Spleen (tissue), 11 donors: ENCODE results near the gene ART3. TPM values are rescaled to one million over a fixed set of nuclear protein-coding genes. Genes with fewer than 3 reads are reported as not detected.

Source experiments
- DNase-seq: peaks from one replicate; pipeline ENCODE4 v3.0.0-alpha.2; 2020
- H3K27ac ChIP-seq, 8 donors: fragments of 200-600 bp; sonication (generic) in 7 of 8; 1 replicate in 4 of 8; 2 replicates in 4 of 8; pipeline versions ENCODE4 v1.5.0 to v1.8.0; 2016 to 2021; ENCODE audit warnings: inconsistent platforms in 4 of 8, mild to moderate bottlenecking in 4 of 8, moderate library complexity in 1 of 8
- H3K27me3 ChIP-seq, 7 donors: fragments of 200-600 bp; sonication (generic) in 6 of 7; replicated peaks in 1 of 7; 1 replicate in 4 of 7; 2 replicates in 3 of 7; pipeline versions ENCODE4 v1.5.0 to v1.8.0; 2016 to 2021; ENCODE audit warnings: inconsistent platforms in 3 of 7, mild to moderate bottlenecking in 1 of 7
- H3K36me3 ChIP-seq, 6 donors: fragments of 200-600 bp; sonication (generic) in 5 of 6; 1 replicate in 4 of 6; 2 replicates in 2 of 6; pipeline versions ENCODE4 v1.5.0 to v1.8.0; 2016 to 2021; ENCODE audit warnings: inconsistent platforms in 2 of 6
- H3K4me1 ChIP-seq, 6 donors: fragments of 200-600 bp; sonication (generic) in 5 of 6; 1 replicate in 3 of 6; 2 replicates in 3 of 6; pipeline versions ENCODE4 v1.5.0 to v1.8.0; 2016 to 2021; ENCODE audit warnings: inconsistent platforms in 3 of 6
- H3K4me3 ChIP-seq, 8 donors: fragments of 200-600 bp; sonication (generic) in 7 of 8; 1 replicate in 4 of 8; 2 replicates in 4 of 8; pipeline versions ENCODE4 v1.5.0 to v1.8.0; 2016 to 2021; ENCODE audit warnings: inconsistent platforms in 4 of 8, mild to moderate bottlenecking in 4 of 8, moderate library complexity in 2 of 8
- H3K9me3 ChIP-seq, 8 donors: fragments of 200-600 bp; sonication (generic) in 7 of 8; 1 replicate in 4 of 8; 2 replicates in 4 of 8; pipeline versions ENCODE4 v1.5.0 to v1.8.0; 2016 to 2021; ENCODE audit warnings: inconsistent platforms in 4 of 8
- CTCF ChIP-seq, 11 experiments: fragments of 200-600 bp in 7 of 11; fragments of 450-650 bp in 4 of 11; sonication (generic) in 4 of 11; IDR thresholded peaks in 8 of 11; conservative IDR thresholded peaks in 3 of 11; 1 replicate in 7 of 11; 2 replicates in 4 of 11; pipeline versions ENCODE4 v1.4.0 to v1.8.0; 2016 to 2021; ENCODE audit warnings: antibody characterized with exemption in 11 of 11, inconsistent platforms in 4 of 11, mild to moderate bottlenecking in 1 of 11
- POLR2A ChIP-seq, 3 donors: fragments of 450-650 bp; IDR thresholded peaks; one replicate each; pipeline ENCODE4 v1.5.1; 2017; ENCODE audit warnings: antibody characterized with exemption in 3 of 3, mild to moderate bottlenecking in 1 of 3
- POLR2AphosphoS5 ChIP-seq, 3 donors: sonication (generic); formaldehyde crosslinking; IDR thresholded peaks; one replicate each; pipeline ENCODE4 v1.5.1; 2017; ENCODE audit warnings: antibody characterized with exemption in 3 of 3
- WGBS, 5 donors: extraction: QIAGEN DNeasy Blood & Tissue Kit in 3 of 5; methylation state at CpG; one replicate each; pipeline versions ENCODE4 v1.1.5 to v1.1.7; 2013 to 2018; 5-methylcytosine and 5-hydroxymethylcytosine counted together
- intact Hi-C: fragments of 100-400 bp; cut with DNase I; formaldehyde crosslinking; loops from one replicate; pipeline ENCODE4 v1.15.0; 2023; ENCODE audit warnings: low total_unique reads
- polyA plus RNA-seq, 3 donors: library from polyadenylated mRNA; stranded (reverse); fragments of 200-250 nt; gene quantifications; one replicate each; pipeline ENCODE4 v1.2.1, GENCODE V29; 2013
- total RNA-seq, 7 donors: library from RNA; depleted of rRNA in 3 of 7; stranded (reverse); fragments of >200 nt in 3 of 7; fragmentation: NEBNext Ultra II Directional in 4 of 7; extraction: Animal tissue kit (Norgen Biotek cat#: 25700) in 4 of 7; gene quantifications; one replicate each; pipeline versions ENCODE4 v1.1.0 to v1.2.1, GENCODE V29; 2016 to 2021
- donor health status: healthy with polysubstance abuse.
- donor health status: DM: no; HTN: no; CAD: no; lungs with moderate emphysema.
- donor health status: DM: no; HTN: no; CAD: no.
- donor health status: Bipolar disorder and iron deficiency.
- donor health status: healthy.
- donor health status: DM: no; HTN: no; CAD: no.
- donor health status: DM: yes; HTN: yes; CAD: no.

ART3 gene
- total and polyA plus RNA-seq, 10 donors = 0.91 to 5.7 (median 3.1) TPM

- Histone ChIP-seq H3K27me3 (no peaks in the 10 kb centered on the region), H3K4me3 (no peak overlapping the region), H3K36me3 (no peaks in the 10 kb centered on the region), H3K4me1 (peaks cover 3 to 20% (median 8%) of the 10 kb centered on the region in 6 donors), H3K9me3 (no peaks in the 10 kb centered on the region), H3K27ac (peak overlapping the region in 1 of 8 donors; percentile 71)
- DNase-seq = no peak
- intact Hi-C loops = no loop called here
- TF ChIP-seq CTCF (IDR thresholded peaks at IDR 0.05 in 8 of 11, conservative IDR thresholded peaks at IDR 0.05 in 3 of 11) = no peak
- no peak for TF ChIP-seq POLR2AphosphoS5 (IDR thresholded peaks at IDR 0.05)
- no peak for TF ChIP-seq POLR2A (IDR thresholded peaks at IDR 0.05)
- 89 to 97% (median 95%) methylated on average over 2 of the region's 2 CpGs for WGBS, 5 donors
Observed at GRCh38 chr4:76091052-76091451, 16.5 kb downstream of the ART3 start.

- no peak for TF ChIP-seq POLR2AphosphoS5 (IDR thresholded peaks at IDR 0.05)
- TF ChIP-seq POLR2A (IDR thresholded peaks at IDR 0.05) = no peak
- no peak for TF ChIP-seq CTCF (IDR thresholded peaks at IDR 0.05 in 8 of 11, conservative IDR thresholded peaks at IDR 0.05 in 3 of 11)
- DNase-seq = no peak
- Histone ChIP-seq H3K27ac (no peak overlapping the region), H3K36me3 (no peaks in the 10 kb centered on the region), H3K4me1 (peaks cover 0 to 4% (median 2%) of the 10 kb centered on the region in 6 donors), H3K9me3 (no peaks in the 10 kb centered on the region), H3K4me3 (no peak overlapping the region), H3K27me3 (no peaks in the 10 kb centered on the region)
- intact Hi-C loops = no loop called here
Observed at GRCh38 chr4:76095568-76095967, 21.1 kb downstream of the ART3 start.

- no peak for DNase-seq
- no peaks in the 10 kb centered on the region for H3K4me1 ChIP-seq
- 87 to 99% (median 92%) methylated on average over 3 of the region's 3 CpGs for WGBS, 5 donors
- intact Hi-C loops = no loop called here
- no peak overlapping the region for H3K27ac ChIP-seq
- H3K4me3 ChIP-seq = no peak overlapping the region
- H3K27me3 ChIP-seq = no peaks in the 10 kb centered on the region
- no peak for TF ChIP-seq CTCF (IDR thresholded peaks at IDR 0.05 in 8 of 11, conservative IDR thresholded peaks at IDR 0.05 in 3 of 11)
- no peak for TF ChIP-seq POLR2AphosphoS5 (IDR thresholded peaks at IDR 0.05)
- TF ChIP-seq POLR2A (IDR thresholded peaks at IDR 0.05) = no peak
- no peaks in the 10 kb centered on the region for H3K9me3 ChIP-seq
- H3K36me3 ChIP-seq = no peaks in the 10 kb centered on the region
Observed at GRCh38 chr4:76096076-76096475, 21.6 kb downstream of the ART3 start.

- Histone ChIP-seq H3K27me3 (no peaks in the 10 kb centered on the region), H3K4me1 (no peaks in the 10 kb centered on the region), H3K4me3 (no peak overlapping the region), H3K27ac (no peak overlapping the region), H3K9me3 (no peaks in the 10 kb centered on the region), H3K36me3 (no peaks in the 10 kb centered on the region)
- intact Hi-C loops = no loop called here
- WGBS, 5 donors = 70 to 89% (median 82%) methylated on average over 3 of the region's 3 CpGs
- no peak for DNase-seq
- no peak for TF ChIP-seq POLR2AphosphoS5 (IDR thresholded peaks at IDR 0.05)
Observed at GRCh38 chr4:76105652-76106051, 31.1 kb downstream of the ART3 start.

GRCh38 chr4:76106442-76106841, 31.9 kb downstream of the ART3 start:
- H3K4me3 ChIP-seq = no peak overlapping the region
- TF ChIP-seq CTCF (IDR thresholded peaks at IDR 0.05 in 8 of 11, conservative IDR thresholded peaks at IDR 0.05 in 3 of 11) (no peak), POLR2A (IDR thresholded peaks at IDR 0.05) (no peak), POLR2AphosphoS5 (IDR thresholded peaks at IDR 0.05) (no peak)
- H3K4me1 ChIP-seq = no peaks in the 10 kb centered on the region
- intact Hi-C loops = no loop called here
- H3K27ac ChIP-seq = no peak overlapping the region
- WGBS, 5 donors = 78 to 89% (median 80%) methylated on average over 4 of the region's 4 CpGs
- no peaks in the 10 kb centered on the region for H3K27me3 ChIP-seq
- H3K9me3 ChIP-seq = no peaks in the 10 kb centered on the region
- peaks cover 0 to under 1% (median 0%) of the 10 kb centered on the region in 6 donors for H3K36me3 ChIP-seq
- no peak for DNase-seq
